Mesodermal cell (in vitro differentiated cells): ENCODE results near the gene BRAF.
"Not testable (repeated sequence)": the region's sequence is repeated elsewhere in the genome, so short reads cannot be mapped to it uniquely, and the experiment has no call there.

Experiments
- H3K27ac ChIP-seq: 2 replicates; pipeline ENCODE4 v1.7.0; 2013; ENCODE audit warnings: mild to moderate bottlenecking, low read depth, low read length, moderate library complexity; ENCODE audit not compliant: severe bottlenecking
- H3K36me3 ChIP-seq: 2 replicates; pipeline ENCODE4 v1.7.1; 2013; ENCODE audit warnings: mild to moderate bottlenecking, low read length, moderate library complexity; ENCODE audit not compliant: control insufficient read depth, insufficient read depth
- H3K4me1 ChIP-seq: one replicate; pipeline ENCODE4 v1.7.1; 2013; ENCODE audit warnings: mild to moderate bottlenecking, low read length; ENCODE audit not compliant: insufficient read depth, control insufficient read depth, poor library complexity, severe bottlenecking
- H3K4me3 ChIP-seq: 2 replicates; pipeline ENCODE4 v1.7.0; 2013; ENCODE audit warnings: low read length, control low read depth, mild to moderate bottlenecking; ENCODE audit not compliant: insufficient read depth, poor library complexity, severe bottlenecking; ENCODE audit errors: extremely low read depth
- H3K9me3 ChIP-seq: 2 replicates; pipeline ENCODE4 v1.7.1; 2013; ENCODE audit warnings: mild to moderate bottlenecking, low read length, moderate library complexity; ENCODE audit not compliant: control insufficient read depth
- WGBS, 2 experiments: methylation state at CpG; one replicate each; pipeline ENCODE4 v1.1.5; 2013; ENCODE audit warnings: missing lambda C conversion rate in 2 of 2; ENCODE audit not compliant: insufficient coverage in 2 of 2; 5-methylcytosine and 5-hydroxymethylcytosine counted together

BRAF gene

DNA sequence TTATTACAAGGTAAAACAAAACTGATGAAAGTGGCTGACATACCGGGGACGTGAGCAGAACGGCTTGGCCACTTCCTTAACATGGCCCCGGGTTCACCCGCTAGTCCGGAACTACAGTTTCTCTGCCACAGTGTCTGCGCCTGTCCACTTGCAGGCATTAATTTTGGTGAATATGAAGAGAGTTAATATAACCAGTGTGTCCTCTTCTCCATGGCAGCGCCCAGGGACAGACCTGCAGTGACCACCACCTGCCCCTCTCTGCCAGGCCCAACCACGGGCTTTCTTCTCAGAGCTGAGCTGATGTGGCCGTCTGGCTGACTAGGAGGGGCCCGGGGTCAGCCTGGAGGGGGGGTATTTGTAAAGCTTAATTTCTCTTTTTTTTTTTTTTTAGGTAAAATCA lies 229.3 kb downstream of the BRAF start:
- Histone ChIP-seq H3K36me3 (peaks cover 13% of the 10 kb centered on the region), H3K9me3 (no peaks in the 10 kb centered on the region), H3K4me1 (peaks cover 15% of the 10 kb centered on the region), H3K27ac (no peak overlapping the region), H3K4me3 (no peak overlapping the region)
- whole genome bisulfite sequencing, 2 experiments: 93 to 98% methylated on average over 6 of the region's 11 CpGs

DNA sequence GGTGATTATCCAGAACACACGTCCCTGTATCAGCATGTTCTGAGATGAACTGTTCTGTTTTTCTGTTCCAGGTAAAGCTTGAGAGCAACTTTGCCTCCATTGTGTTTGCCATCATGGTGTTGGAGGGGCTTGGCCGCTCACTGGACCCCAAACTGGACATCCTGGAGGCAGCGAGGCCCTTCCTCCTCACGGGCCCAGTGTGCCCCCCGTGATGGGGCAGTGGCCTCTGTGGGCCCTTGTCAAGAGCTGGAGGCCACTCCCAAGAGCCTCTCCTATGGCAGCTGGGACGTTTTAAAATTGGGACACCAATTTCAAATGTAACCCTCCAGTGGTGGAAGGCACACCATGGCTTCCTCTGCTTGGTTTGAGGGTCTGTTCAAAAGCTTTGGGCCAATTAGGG lies 230.1 kb downstream of the BRAF start:
- 91 to 97% methylated on average over 3 to 6 of the region's 6 CpGs for WGBS, 2 experiments
- Histone ChIP-seq H3K4me3 (no peak overlapping the region), H3K36me3 (peaks cover 5% of the 10 kb centered on the region), H3K9me3 (no peaks in the 10 kb centered on the region), H3K4me1 (peaks cover 15% of the 10 kb centered on the region), H3K27ac (no peak overlapping the region)

DNA sequence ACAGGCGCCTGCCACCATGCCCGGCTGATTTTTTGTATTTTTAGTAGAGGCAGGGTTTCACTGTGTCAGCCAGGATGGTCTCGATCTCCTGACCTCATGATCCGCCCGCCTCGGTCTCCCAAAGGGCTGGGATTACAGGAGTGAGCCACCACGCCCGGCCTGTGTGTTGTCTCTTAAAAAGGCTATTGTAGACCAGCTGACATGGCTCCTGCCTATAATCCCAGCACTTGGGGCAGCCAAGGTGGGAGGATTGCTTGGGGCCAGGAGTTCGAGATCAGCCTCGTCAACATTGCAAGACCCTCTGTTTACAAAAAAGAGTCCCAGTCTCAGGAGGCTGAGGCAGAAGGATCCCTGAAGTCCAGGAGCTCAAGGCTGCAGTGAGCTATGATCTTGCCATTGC lies 230.9 kb downstream of the BRAF start:
- H3K36me3 ChIP-seq, H3K4me3 ChIP-seq, H3K9me3 ChIP-seq, H3K27ac ChIP-seq: not testable (repeated sequence)
- H3K4me1 ChIP-seq: peaks cover 15% of the 10 kb centered on the region
- WGBS, 2 experiments: 81 to 97% methylated on average over 5 to 10 of the region's 10 CpGs

DNA sequence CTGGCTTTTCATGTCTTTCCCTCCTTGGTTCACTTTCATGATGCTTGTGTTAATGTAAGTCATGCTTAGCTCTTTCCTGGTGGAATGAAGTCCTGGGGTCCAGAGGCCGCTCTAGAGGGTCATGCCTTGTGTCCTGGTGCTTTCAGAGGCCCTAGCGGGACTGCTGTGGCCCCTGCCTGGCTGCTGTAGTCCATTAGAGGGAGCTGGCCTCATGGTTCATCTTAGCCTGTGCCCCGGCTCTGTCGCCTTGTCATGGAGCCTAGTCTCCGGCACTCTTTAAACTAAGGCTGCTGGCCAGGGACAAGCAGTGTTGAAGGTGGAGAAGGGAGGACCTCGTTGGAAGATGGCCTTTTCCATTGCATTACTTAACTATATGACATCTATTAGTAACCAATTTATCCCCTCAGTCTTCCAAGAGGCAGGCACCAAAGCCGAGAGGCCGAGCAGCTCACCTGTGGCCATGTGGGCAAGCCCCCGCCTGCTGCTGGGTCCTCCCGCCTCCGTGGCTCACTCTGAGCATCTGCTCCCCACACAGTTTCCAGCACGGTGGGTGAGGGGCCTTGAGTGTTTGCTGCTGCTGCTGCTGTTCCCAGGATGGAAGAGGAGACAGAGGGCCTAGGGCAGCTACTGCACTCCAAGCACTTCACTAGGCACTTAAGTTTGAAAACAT lies 233.2 kb downstream of the BRAF start:
- peaks cover 7% of the 10 kb centered on the region for H3K4me1 ChIP-seq
- no peak overlapping the region for H3K4me3 ChIP-seq
- no peak overlapping the region for H3K27ac ChIP-seq
- no peaks in the 10 kb centered on the region for H3K9me3 ChIP-seq
- H3K36me3 ChIP-seq: no peaks in the 10 kb centered on the region
- 88 to 92% methylated on average over 7 to 10 of the region's 12 CpGs for WGBS, 2 experiments

DNA sequence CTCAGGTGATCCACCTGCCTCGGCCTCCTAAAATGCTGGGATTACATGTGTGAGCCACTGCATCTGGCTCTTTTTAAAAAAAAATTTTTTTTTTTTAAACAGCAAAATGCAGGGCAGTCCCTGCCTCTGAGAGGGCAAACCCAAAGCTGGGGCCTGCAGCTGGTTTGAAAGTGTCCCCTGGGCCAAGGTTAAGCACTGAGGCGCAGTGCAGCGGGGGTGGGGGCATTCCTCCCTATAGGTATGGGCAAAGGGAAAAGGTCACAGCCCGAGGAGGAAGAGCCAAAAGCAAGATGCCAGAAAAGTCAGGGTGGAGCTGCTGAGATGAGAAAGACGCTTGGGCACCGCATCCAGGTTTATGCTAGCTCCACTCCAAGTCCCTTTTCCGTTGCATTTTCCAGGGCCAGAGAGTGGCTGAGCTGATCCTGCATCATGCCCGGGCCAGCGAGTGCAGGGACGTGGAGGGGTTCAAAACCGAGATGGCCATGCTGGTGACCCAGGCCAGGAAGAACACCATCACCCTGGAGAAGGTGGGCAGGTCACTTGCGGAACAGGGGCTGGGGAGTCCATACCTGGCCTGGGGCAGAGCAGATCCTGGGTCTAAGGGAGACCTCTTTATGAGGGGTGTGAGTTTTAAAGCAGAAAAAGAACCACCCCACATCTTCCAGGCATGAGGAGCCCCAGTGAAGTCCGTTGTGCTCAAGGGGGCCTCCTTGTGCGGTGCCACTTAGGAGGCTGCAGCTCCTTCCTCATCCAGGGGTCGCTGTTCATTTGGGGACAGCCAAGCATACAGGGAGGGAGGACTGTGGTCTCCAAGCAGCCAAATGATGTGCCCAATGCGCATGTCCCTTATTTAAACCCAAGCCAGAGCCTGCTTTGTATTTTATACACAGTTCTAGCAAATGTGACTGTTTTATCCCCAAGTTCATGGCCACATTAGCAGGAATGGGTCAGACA lies 235.3 kb downstream of the BRAF start:
- H3K4me3 ChIP-seq: no peak overlapping the region
- no peak overlapping the region for H3K27ac ChIP-seq
- WGBS, 2 experiments: 88 to 91% methylated on average over 12 to 15 of the region's 16 CpGs
- H3K9me3 ChIP-seq: no peaks in the 10 kb centered on the region
- no peaks in the 10 kb centered on the region for H3K4me1 ChIP-seq
- no peaks in the 10 kb centered on the region for H3K36me3 ChIP-seq

DNA sequence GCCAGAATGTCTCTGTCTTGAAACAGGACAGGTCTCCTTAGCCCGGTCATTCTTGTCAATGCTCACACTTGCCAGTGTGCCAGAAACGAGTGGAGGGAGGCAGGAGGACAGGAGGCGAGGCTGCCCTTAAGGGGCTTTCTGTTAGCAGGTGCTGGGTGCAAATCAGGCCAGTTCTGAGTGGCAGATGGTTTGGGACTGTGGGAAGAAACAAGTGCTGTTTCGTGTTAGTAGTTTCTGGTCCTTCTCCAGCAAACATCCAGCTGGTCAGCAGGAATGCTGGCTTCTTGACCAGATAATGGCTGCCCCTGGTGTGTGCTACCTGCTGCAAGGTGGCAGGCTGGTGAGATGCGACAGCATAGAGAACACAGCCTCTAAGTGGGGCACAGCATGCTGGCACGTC lies 236.4 kb downstream of the BRAF start:
- Histone ChIP-seq H3K4me3 (no peak overlapping the region), H3K4me1 (peaks cover 4% of the 10 kb centered on the region), H3K27ac (no peak overlapping the region), H3K36me3 (no peaks in the 10 kb centered on the region), H3K9me3 (no peaks in the 10 kb centered on the region)
- WGBS, 2 experiments: 89 to 98% methylated on average over 5 of the region's 6 CpGs

DNA sequence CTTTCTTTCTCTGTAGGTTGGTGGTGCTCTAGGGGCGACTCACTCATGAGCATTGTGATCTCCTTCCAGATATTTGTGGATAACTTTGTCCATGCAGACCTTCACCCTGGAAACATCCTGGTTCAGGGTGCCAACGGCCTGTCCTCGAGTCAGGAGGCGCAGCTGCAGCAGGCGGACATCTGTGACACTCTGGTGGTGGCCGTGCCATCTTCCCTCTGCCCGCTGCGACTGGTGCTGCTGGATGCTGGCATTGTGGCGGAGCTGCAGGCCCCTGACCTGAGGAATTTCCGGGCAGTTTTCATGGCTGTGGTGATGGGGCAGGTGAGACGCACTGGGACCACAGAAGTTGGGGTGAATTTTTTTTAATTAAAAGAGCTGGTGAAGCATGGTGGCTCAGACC lies 237.8 kb downstream of the BRAF start:
- Histone ChIP-seq H3K4me3 (no peak overlapping the region), H3K27ac (no peak overlapping the region), H3K4me1 (peaks cover 6% of the 10 kb centered on the region), H3K9me3 (no peaks in the 10 kb centered on the region), H3K36me3 (no peaks in the 10 kb centered on the region)
- WGBS, 2 experiments: 92 to 94% methylated on average over 9 to 11 of the region's 11 CpGs

DNA sequence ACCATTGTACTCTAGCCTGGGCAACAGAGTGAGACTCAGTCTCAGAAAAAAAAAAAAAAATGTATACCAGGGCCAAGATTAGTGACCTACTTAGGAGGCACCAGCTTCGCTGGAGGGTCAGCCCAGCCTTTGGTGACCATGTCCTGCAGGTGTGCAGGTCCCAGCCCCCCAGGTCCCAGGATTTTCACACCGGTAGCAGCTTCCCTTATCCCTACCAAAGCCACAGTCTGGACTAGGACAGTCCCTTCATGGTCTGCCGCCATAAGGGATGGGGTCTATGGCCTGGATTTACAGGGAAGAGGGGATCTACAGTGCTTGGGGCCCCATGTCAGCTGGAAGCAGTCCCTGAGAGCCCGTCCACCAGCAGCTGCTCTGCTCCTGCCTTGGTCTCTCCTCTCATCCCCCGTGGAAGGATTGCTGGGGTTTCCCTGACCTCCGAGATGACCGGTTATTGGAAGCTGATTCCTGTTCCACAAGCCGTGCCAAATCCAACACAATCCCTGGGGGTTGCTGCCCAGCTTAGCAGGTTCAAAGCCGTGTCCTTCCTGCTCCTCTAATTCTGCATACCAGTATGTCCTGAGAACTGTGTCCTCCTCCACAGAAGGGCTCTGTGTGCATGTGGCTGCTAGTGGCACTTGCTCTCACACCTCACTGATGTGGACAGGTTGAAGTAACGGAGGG lies 239.2 kb downstream of the BRAF start:
- H3K36me3 ChIP-seq: peaks cover 5% of the 10 kb centered on the region
- no peaks in the 10 kb centered on the region for H3K9me3 ChIP-seq
- H3K4me3 ChIP-seq: no peak overlapping the region
- WGBS, 2 experiments: 94 to 95% methylated on average over 8 to 9 of the region's 10 CpGs
- no peak overlapping the region for H3K27ac ChIP-seq
- H3K4me1 ChIP-seq: peaks cover 6% of the 10 kb centered on the region

DNA sequence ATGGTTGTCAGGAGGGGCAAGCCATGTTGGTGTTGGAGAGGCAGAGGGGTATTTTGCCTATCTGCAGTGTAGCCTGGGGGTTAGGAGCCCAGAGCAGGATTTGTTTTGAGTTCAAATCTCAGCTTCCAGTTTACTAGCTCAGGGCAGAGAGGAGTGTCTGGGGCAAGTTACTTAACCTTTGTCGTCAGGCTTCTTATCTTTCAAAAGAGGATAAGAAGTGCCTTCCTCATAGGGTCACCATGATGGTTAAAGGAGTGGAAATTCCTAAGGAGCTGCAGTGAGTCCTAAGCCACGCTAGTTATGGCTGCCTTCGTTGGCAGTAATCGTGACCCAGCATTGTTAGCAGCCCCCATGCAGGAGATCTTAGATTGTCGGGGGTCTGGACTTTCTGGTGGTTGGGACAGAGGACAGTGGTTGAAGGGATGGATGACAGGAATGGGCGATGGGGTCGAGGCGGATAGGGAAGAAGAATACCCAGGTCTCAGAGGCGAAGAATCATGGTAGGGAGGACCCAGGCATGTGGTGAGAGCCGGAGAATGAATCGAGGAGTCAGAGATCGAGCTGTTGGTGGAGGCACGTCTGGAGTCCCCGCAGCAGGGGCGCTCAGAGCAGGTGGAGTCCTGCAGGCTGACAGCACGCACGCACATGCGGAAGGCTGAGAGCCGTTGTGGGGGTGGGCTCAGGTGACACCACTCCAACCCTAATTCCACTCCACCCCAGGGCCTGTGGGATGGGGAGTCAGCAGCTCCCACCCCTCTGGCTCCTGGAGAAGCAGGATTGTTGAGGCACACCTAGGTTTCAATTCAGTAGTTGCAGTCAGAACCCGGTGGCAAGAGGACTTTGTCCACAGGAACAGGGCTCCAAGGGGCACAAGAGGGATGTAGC lies 240.4 kb downstream of the BRAF start:
- 94 to 98% methylated on average over 16 to 20 of the region's 20 CpGs for WGBS, 2 experiments
- peaks cover 5% of the 10 kb centered on the region for H3K36me3 ChIP-seq
- H3K4me3 ChIP-seq: no peak overlapping the region
- H3K4me1 ChIP-seq: peaks cover 6% of the 10 kb centered on the region
- H3K9me3 ChIP-seq: no peaks in the 10 kb centered on the region
- peak overlapping the region; percentile 71 for H3K27ac ChIP-seq

DNA sequence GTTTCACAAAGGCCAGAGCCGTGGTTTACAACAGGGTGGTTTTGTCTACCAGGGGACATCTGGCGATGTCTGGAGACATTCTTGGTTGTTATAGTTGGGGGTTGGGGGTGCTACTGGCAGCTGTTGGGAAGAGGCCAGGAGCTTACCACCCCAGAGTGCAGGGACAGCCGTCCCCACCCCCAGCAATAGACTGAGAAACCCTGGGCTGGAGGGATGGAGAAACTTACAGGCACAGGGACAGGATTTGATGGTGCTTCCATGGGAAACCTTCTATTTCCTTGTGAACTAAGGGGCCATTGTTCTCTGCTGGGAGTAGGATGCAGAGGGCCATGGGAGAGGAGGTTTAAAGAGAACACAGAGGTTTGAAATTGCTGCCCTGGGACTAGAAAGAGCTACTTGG lies 241.1 kb downstream of the BRAF start:
- H3K27ac ChIP-seq: peak overlapping the region; percentile 71
- no peak overlapping the region for H3K4me3 ChIP-seq
- 49 to 83% methylated on average over 1 to 2 of the region's 3 CpGs for WGBS, 2 experiments
- no peaks in the 10 kb centered on the region for H3K9me3 ChIP-seq
- H3K36me3 ChIP-seq: peaks cover 5% of the 10 kb centered on the region
- peaks cover 6% of the 10 kb centered on the region for H3K4me1 ChIP-seq
